Left ventricle myocardium inferior (tissue), 1 donor: ENCODE results near the gene TRIM46. TPM values are rescaled to one million over a fixed set of nuclear protein-coding genes. Genes with fewer than 3 reads are reported as not detected.

Source experiments
- DNase-seq: peaks from one replicate; pipeline ENCODE4 v3.0.0-alpha.2; 2020
- H3K27ac ChIP-seq: fragments of 200-600 bp; replicated peaks from 2 replicates; pipeline ENCODE4 v1.8.0; 2021
- H3K27me3 ChIP-seq: fragments of 200-600 bp; 2 replicates; pipeline ENCODE4 v1.8.0; 2021; ENCODE audit warnings: low read depth
- H3K36me3 ChIP-seq: fragments of 200-600 bp; 2 replicates; pipeline ENCODE4 v1.8.0; 2021
- H3K4me1 ChIP-seq: fragments of 200-600 bp; 2 replicates; pipeline ENCODE4 v1.8.0; 2021
- H3K4me3 ChIP-seq: fragments of 200-600 bp; 2 replicates; pipeline ENCODE4 v1.8.0; 2021; ENCODE audit warnings: mild to moderate bottlenecking, moderate library complexity
- H3K9me3 ChIP-seq: fragments of 200-600 bp; replicated peaks from 2 replicates; pipeline ENCODE4 v1.8.0; 2021
- CTCF ChIP-seq: fragments of 200-600 bp; IDR thresholded peaks from 2 replicates; pipeline ENCODE4 v1.8.0; 2021; ENCODE audit warnings: antibody characterized with exemption, mild to moderate bottlenecking, borderline replicate concordance
- intact Hi-C: fragments of 100-400 bp; cut with micrococcal nuclease; formaldehyde crosslinking; loops from one replicate; pipeline ENCODE4 v1.11.0; 2022
- total RNA-seq: library from RNA; stranded (reverse); fragmentation: NEBNext Ultra II Directional; extraction: Animal tissue kit (Norgen Biotek cat#: 25700); gene quantifications from one replicate; pipeline ENCODE4 v1.2.1, GENCODE V29; 2021
- donor health status: DM: no; HTN: yes; CAD: no; lungs with severe emphysema.

The TRIM46 gene
- total RNA-seq, 1 donor from 2014 or later, result 0.11 TPM

GRCh38 chr1:155174324-155175280 is 953 bp downstream of the TRIM46 start:
- DNase-seq, result no peak
- Histone ChIP-seq H3K4me1 (peaks cover 42% of the 10 kb centered on the region), H3K27me3 (peaks cover 27% of the 10 kb centered on the region), H3K36me3 (peaks cover 12% of the 10 kb centered on the region), H3K9me3 (no peaks in the 10 kb centered on the region), H3K27ac (no peak overlapping the region), H3K4me3 (peak overlapping the region; percentile 93)
- no peak for TF ChIP-seq CTCF
- intact Hi-C loops, result no loop called here

GRCh38 chr1:155175281-155175926 is 1.8 kb downstream of the TRIM46 start:
- H3K4me1 ChIP-seq, result peaks cover 42% of the 10 kb centered on the region
- DNase-seq, result no peak
- no peak overlapping the region for H3K4me3 ChIP-seq
- intact Hi-C loops, result no loop called here
- peaks cover 27% of the 10 kb centered on the region for H3K27me3 ChIP-seq
- H3K9me3 ChIP-seq, result no peaks in the 10 kb centered on the region
- peaks cover 6% of the 10 kb centered on the region for H3K36me3 ChIP-seq
- H3K27ac ChIP-seq, result no peak overlapping the region
- no peak for TF ChIP-seq CTCF

- Histone ChIP-seq H3K36me3 (peaks cover under 1% of the 10 kb centered on the region), H3K4me1 (peaks cover 42% of the 10 kb centered on the region), H3K27me3 (peaks cover 27% of the 10 kb centered on the region), H3K4me3 (no peak overlapping the region), H3K27ac (no peak overlapping the region), H3K9me3 (no peaks in the 10 kb centered on the region)
- intact Hi-C loops, result no loop called here
- no peak for DNase-seq
- no peak for TF ChIP-seq CTCF
Measured at GRCh38 chr1:155175927-155176371, 2.3 kb downstream of the TRIM46 start.

GRCh38 chr1:155176544-155177071 is 3.0 kb downstream of the TRIM46 start:
- TF ChIP-seq CTCF, result peak; percentile 96
- intact Hi-C loops, result no loop called here
- Histone ChIP-seq H3K4me1 (peaks cover 37% of the 10 kb centered on the region), H3K9me3 (no peaks in the 10 kb centered on the region), H3K27me3 (peaks cover 27% of the 10 kb centered on the region), H3K36me3 (no peaks in the 10 kb centered on the region), H3K4me3 (no peak overlapping the region), H3K27ac (no peak overlapping the region)
- peak; percentile 83 for DNase-seq

GRCh38 chr1:155177192-155177917 is 3.7 kb downstream of the TRIM46 start:
- Histone ChIP-seq H3K27ac (no peak overlapping the region), H3K9me3 (no peaks in the 10 kb centered on the region), H3K4me1 (peaks cover 30% of the 10 kb centered on the region), H3K27me3 (peaks cover 27% of the 10 kb centered on the region), H3K4me3 (no peak overlapping the region), H3K36me3 (no peaks in the 10 kb centered on the region)
- intact Hi-C loops, result no loop called here
- no peak for TF ChIP-seq CTCF
- DNase-seq, result no peak
